Measurements from ENCODE around the gene ZNF585A. TPM values are rescaled to one million over a fixed set of nuclear protein-coding genes. Genes with fewer than 3 reads are reported as not detected.
"Not testable (repeated sequence)": the region's sequence is repeated elsewhere in the genome, so short reads cannot be mapped to it uniquely, and the experiment has no call there.

ZNF585A gene
- total RNA-seq: 12.2 TPM
- long read RNA-seq, full-length matches to known transcripts: 7 of 14 reads
- long read RNA-seq, partial matches to known transcripts: 3 of 14 reads
- long read RNA-seq, other reads (novel, unspliced or antisense): 4 of 14 reads

DNA sequence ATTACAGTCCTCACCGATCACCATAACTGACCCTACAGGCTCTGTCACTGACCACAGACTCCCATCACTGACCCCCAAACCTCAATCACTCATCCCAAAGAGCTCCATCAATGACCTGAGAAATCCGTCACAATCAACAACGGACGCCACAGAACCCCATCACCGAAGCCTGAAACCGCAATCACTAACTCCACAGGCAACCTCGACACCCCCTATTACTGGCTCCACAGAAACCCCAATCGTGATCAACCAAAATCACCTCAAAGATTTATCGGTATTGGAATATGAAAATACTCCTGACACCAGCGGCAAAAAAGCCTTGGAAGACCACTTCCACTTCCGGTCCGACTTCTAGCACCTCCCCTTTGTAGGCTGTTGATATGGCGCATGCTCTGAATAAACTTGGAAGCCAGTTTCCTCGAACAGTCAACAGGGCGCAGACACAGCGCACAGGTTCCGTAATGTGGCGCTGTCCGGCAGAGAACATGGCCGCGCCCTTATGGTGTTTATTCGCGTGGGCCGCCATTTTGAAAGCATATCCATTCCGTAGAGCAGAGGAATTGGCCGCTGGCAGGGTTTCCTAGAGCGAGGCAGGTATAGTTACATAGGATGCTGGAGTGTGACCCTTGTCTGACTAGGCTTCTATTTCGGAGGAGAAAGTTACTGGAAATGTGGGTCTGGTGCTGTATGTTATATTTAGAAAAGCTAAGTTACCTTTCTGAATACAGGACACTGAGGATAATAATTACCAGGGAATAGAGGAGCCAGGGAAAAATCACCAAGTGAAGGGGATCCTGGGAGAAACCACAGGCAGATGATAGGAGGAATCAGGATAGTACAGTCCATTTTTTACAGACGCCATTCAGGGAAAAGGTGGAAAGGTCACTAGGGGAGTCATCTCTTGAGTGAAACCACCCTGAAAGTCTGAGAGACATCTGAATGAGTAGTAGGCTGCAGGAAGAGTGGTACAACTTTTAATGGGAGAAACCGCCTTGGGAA lies at the start of gene ZNF585A:
Gene ZNF585A (minus strand): TSS at position 328 of the 999 bp plus-strand sequence. CDS start 2,785 bp downstream, outside the sequence.
- peak; percentile 95 for DNase-seq (ENCODE audit: low spot score)
- intact Hi-C loops (cut with DNase I): loop anchor here (5.0 kb wide), 3 partner anchors 45 to 200 kb away; partner anchors contain the start of genes ZNF383 and ZNF420

GRCh38 chr19:37221136-37221535 lies 48.6 kb upstream of the ZNF585A start:
- intact Hi-C loops (cut with DNase I): no loop called here

GRCh38 chr19:37220383-37220782 lies 47.9 kb upstream of the ZNF585A start:
- intact Hi-C loops (cut with DNase I): no loop called here
- DNase-seq (ENCODE audit: low spot score): no peak

More at GRCh38 chr19:37221136-37221535, 48.6 kb upstream of the ZNF585A start:
- DNase-seq (ENCODE audit: low spot score): no peak

DNA sequence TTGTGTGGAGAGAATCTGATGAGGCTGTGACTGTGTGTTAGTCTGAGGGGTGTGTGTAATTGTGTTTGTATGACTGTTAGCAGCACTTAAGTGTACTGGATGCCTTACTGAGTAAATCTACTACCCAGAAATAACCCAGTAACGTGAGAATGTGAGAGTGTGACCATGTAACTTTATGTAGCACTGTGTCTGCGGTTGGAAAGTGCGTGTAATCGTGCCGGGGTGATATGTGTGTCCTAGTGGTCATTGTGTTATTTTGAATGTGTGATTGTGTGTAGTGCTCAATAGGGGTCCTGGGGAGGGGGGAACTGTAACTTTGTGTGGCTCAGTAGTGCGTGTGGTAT lies 46.1 kb upstream of the ZNF585A start:
- intact Hi-C loops (cut with DNase I): loop anchor here (1.0 to 5.0 kb wide), 5 partner anchors 8 to 249 kb away; partner anchors contain the start of genes ZNF420, ZNF527, ZNF569 and ZNF570
- DNase-seq (ENCODE audit: low spot score): no peak

- intact Hi-C loops (cut with DNase I): loop anchor here (1.0 to 5.0 kb wide), 6 partner anchors 8 to 249 kb away; partner anchors contain the start of genes ZNF420, ZNF527, ZNF569 and ZNF570
These were observed 45.5 kb upstream of the ZNF585A start, which contains the start of gene ZNF383 for GRCh38 chr19:37217775-37218591. TSS of gene ZNF383 (plus strand) at chr19:37218214. CDS start at chr19:37230454, 12,240 bp downstream.

DNA sequence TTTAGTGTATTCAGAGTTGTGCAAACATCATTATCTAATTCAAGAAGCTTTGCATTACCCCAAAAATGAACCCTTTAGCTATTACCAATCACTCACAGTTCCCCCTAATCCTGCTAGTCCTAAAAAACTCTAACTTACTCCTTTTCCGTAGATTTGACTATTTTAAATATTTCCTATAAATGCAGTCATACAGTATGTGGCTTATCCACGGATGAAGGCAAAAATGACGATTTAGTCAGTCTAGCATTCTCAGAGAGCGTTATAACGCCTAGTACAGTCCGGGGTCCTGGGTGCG lies 44.9 kb upstream of the ZNF585A start:
- intact Hi-C loops (cut with DNase I): loop anchor here (2.0 to 5.0 kb wide), 5 partner anchors 45 to 250 kb away; partner anchors contain the start of genes ZNF420, ZNF527, ZNF569 and ZNF570
- no peak for DNase-seq (ENCODE audit: low spot score)

More at GRCh38 chr19:37217775-37218591, 45.5 kb upstream of the ZNF585A start, which contains the start of gene ZNF383:
- peak; percentile 92 for DNase-seq (ENCODE audit: low spot score)

DNA sequence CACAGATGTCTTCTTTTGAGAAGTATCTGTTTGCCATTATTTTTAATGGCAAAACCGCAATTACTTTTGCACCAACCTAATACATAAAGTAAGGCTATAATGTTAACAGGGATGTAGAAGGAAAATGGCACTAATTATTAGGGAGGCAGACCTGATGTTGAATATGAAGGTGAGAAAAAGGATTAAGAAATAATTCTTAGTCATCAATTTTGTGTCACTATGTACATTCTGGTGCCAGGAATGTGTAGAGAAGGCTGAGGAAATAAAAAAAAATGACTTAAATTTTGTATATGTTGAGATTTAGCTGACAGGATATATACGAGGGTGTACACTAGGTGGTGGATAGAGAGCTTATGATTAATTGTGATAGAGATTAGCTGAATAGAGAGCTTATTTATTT lies 25.3 kb upstream of the ZNF585A start:
- no peak for DNase-seq (ENCODE audit: low spot score)

GRCh38 chr19:37197115-37197514 lies 24.6 kb upstream of the ZNF585A start:
- DNase-seq (ENCODE audit: low spot score); intact Hi-C loops (cut with DNase I): not testable (repeated sequence)

More for the DNA sequence above, 25.3 kb upstream of the ZNF585A start:
- intact Hi-C loops (cut with DNase I): no loop called here

DNA sequence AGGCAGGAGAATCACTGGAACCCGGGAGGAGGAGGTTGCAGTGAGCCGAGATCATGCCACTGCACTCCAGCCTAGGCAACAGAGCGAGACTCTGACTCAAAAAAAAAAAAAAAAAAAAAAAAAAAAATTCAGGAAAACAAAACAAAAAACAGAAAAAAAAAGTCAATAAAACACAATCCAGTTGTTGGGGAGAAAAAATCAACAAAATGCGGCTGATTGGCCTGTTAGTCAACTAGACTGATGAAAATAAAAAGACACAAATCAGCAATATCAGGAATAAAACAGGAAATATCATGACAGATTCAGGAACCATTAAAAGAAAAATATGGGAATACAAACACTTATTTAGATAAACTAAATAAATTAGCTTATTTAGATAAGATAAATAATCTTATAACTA lies 22.8 kb upstream of the ZNF585A start:
- intact Hi-C loops (cut with DNase I): not testable (repeated sequence)

GRCh38 chr19:37186071-37186470 lies 13.6 kb upstream of the ZNF585A start:
- DNase-seq (ENCODE audit: low spot score); intact Hi-C loops (cut with DNase I): not testable (repeated sequence)

More for the DNA sequence above, 22.8 kb upstream of the ZNF585A start:
- DNase-seq (ENCODE audit: low spot score): not testable (repeated sequence)

GRCh38 chr19:37165635-37166034 lies 6.9 kb downstream of the ZNF585A start:
- intact Hi-C loops (cut with DNase I): no loop called here
- no peak for DNase-seq (ENCODE audit: low spot score)

- intact Hi-C loops (cut with DNase I): no loop called here
- no peak for DNase-seq (ENCODE audit: low spot score)
These were observed 12.3 kb downstream of the ZNF585A start for GRCh38 chr19:37160153-37160552.

DNA sequence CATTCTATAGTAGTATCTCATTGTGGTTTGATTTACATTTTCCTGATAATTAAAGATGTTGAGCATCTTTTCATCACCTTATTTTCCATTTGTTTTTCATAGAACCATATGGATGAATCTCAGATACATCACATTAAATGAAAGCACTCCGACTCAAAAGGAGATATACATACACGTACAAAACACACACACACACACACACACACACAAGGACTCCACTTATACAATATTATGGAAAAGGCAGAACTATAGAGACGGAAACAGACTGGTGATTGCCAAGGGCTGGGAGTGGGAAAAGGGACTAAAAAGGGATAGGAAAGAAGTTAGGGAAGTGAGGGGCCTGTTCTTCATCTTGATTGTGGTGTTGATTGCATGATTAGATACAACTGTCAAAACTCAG lies 24.3 kb downstream of the ZNF585A start:
- DNase-seq (ENCODE audit: low spot score): no peak
- intact Hi-C loops (cut with DNase I): no loop called here

- intact Hi-C loops (cut with DNase I): no loop called here
- DNase-seq (ENCODE audit: low spot score): no peak
These were observed 36.4 kb downstream of the ZNF585A start for GRCh38 chr19:37136111-37136510.

GRCh38 chr19:37128821-37129177 lies 43.7 kb downstream of the ZNF585A start:
- DNase-seq (ENCODE audit: low spot score): no peak
- intact Hi-C loops (cut with DNase I): no loop called here

- DNase-seq (ENCODE audit: low spot score): no peak
- intact Hi-C loops (cut with DNase I): no loop called here
These were observed 44.3 kb downstream of the ZNF585A start for GRCh38 chr19:37127999-37128820.

DNA sequence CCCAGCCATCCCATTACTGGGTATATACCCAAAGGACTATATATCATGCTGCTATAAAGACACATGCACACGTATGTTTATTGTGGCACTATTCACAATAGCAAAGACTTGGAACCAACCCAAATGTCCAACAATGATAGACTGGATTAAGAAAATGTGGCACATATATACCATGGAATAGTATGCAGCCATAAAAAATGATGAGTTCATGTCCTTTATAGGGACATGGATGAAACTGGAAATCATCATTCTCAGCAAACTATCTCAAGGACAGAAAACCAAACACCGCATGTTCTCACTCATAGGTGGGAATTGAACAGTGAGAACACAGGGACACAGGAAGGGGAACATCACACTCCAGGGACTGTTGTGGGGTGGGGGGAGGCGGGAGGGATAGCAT lies 50.4 kb downstream of the ZNF585A start:
- DNase-seq (ENCODE audit: low spot score); intact Hi-C loops (cut with DNase I): not testable (repeated sequence)

DNA sequence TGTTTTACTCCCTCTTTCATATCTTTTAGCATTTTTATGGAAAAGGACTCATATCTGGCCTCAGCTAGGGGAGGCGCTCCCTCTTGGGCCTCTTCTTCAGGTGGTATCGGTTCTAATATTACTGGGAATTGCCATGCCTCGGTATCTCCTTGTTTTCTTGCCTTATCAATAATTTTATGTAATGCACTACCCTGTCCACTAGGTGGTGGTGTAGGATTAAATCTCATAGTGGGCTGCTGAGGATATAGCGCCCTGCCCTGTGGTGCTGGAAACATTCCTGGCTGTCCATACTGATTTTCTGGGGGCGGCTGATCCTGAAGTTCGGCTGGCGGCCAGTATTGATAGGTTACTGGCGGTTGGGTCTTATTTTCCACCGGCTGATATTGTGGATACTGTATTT lies 58.5 kb downstream of the ZNF585A start:
- DNase-seq (ENCODE audit: low spot score): no peak
- intact Hi-C loops (cut with DNase I): loop anchor here (5.0 kb wide), 1 partner anchor 142 kb away; no protein-coding TSS in a partner anchor

GRCh38 chr19:37111753-37112152 lies 60.7 kb downstream of the ZNF585A start:
- intact Hi-C loops (cut with DNase I): loop anchor here (5.0 kb wide), 1 partner anchor 139 kb away; no protein-coding TSS in a partner anchor

More at GRCh38 chr19:37111753-37112152, 60.7 kb downstream of the ZNF585A start:
- DNase-seq (ENCODE audit: low spot score): not testable (repeated sequence)
